ENCODE measurements around the gene UBE2R2.
"Not testable (repeated sequence)": the region's sequence is repeated elsewhere in the genome, so short reads cannot be mapped to it uniquely, and the experiment has no call there.

DNA sequence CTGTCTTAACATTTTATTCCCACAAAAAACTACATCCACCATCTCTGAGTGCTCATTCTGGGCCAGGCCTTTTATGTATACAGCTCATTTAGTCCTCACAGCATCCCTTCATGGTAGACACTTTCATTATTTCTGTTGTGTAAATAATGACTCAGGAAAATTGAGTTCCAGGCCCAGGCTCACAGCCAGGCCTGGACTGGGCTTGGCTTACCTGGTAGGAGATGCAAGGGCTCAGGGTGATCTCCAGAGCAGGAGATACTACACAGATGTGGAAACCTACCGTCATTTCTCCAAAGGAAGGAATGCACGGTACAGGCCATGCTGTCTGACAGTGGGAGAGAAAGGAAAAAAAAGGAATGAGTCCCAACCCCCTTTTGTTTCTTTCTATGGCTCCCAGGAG, 9.8 kb upstream of the UBE2R2 start:
- TF ChIP-seq POLR2AphosphoS5, POLR2A (IDR thresholded peaks at IDR 0.05): not testable (repeated sequence)
- TF ChIP-seq, protein P1, sequence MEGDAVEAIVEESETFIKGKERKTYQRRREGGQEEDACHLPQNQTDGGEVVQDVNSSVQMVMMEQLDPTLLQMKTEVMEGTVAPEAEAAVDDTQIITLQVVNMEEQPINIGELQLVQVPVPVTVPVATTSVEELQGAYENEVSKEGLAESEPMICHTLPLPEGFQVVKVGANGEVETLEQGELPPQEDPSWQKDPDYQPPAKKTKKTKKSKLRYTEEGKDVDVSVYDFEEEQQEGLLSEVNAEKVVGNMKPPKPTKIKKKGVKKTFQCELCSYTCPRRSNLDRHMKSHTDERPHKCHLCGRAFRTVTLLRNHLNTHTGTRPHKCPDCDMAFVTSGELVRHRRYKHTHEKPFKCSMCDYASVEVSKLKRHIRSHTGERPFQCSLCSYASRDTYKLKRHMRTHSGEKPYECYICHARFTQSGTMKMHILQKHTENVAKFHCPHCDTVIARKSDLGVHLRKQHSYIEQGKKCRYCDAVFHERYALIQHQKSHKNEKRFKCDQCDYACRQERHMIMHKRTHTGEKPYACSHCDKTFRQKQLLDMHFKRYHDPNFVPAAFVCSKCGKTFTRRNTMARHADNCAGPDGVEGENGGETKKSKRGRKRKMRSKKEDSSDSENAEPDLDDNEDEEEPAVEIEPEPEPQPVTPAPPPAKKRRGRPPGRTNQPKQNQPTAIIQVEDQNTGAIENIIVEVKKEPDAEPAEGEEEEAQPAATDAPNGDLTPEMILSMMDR (IDR thresholded peaks at IDR 0.05 in 8 of 11, conservative IDR thresholded peaks at IDR 0.05 in 3 of 11) = not testable (repeated sequence)
